Suppressor macrophage treated with lipopolysaccharide for 1 hour (primary cell): ENCODE measurements around the gene IL1RL2.

ENCODE experiments used
- DNase-seq, 3 donors: peaks; one replicate each; pipeline ENCODE4 v3.0.0-alpha.2; 2020 to 2022

Gene IL1RL2

DNA sequence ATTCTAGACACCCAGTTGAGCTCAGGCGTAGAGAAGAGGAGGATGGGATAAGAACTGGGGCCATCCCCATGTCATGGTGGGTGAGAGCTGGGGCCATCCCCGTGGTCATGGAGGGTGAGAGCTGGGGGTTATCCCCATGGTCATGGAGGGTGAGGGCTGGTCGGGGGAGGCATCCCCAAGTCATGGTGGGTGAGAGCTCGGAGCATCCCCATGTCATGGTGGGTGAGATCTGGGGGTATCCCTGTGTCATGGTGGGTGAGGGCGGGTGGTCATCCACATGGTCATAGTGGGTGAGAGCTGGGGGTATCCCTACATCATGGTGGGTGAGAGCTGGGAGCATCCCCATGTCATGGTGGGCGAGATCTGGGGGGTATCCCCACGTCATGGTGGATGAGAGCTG is 52.5 kb downstream of the IL1RL2 start:
- no peak for DNase-seq

DNA sequence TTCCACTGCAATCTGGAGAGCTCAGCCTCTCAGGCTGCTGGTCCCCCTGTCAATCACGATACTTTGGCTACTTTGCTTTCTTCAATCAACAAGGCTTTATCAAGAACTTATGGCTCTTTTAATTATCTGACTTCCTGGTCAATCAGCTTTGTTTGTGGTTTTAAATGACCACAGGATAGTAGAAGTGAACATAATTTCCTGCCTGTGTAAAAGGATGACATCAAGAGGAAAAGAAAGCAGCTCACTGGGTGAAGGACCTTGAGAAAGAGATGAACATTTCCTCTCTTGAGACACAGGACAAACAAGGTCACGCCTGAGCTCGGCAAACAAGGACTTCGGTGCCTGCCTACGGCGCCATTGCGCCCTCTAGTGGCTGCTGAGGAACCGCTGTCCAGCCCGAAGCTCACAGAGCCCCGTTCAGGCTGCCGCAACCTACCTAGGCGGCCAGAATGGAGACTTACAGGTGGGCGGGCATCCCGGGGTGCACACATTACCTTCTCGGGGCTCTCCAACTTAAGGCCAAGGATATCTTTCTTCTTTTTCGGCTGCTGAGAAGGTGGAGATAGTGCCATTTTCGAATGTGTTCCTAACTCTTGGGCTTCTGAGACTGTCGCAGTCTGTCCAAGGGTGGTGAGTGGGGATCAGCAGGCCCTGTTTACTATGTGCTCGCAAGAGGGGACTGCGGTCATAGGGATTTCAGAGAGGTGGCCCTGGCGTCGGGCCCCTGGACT is 54.0 kb downstream of the IL1RL2 start:
- peak; percentile 96 to 98 (median 98) for DNase-seq

DNA sequence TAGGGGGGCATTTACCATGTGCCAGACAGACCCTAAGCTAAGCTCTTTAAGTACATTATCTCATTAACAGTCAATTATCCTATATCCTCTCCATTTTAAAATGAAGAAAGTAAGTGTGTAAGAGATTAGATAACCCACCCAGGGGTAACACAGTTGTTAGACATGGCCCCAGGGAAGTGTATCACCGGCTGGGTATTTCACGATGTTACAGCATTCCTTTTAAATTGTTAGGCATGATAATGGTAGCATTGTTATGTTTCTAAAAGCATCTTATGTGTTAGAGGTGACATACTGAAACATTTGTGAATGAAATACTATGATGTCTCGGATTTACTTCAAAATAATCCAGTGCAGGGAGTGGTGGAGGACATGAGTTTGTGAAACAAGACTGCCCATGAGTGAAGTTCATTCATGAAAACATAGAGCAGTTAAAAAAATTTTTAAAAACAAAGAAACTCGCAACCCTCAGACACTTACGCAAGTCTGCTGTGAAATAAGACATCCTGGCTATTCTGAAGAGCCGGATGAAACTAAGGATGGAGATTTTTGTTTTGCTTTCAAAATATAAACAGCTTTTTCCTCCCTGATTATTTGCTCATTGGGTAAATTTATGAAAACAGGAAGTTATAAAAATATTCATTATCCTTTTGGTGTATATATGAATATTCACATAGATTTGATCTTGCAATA is 54.9 kb downstream of the IL1RL2 start:
- DNase-seq, result peak in 2 of 3 donors; percentile 20 to 23

DNA sequence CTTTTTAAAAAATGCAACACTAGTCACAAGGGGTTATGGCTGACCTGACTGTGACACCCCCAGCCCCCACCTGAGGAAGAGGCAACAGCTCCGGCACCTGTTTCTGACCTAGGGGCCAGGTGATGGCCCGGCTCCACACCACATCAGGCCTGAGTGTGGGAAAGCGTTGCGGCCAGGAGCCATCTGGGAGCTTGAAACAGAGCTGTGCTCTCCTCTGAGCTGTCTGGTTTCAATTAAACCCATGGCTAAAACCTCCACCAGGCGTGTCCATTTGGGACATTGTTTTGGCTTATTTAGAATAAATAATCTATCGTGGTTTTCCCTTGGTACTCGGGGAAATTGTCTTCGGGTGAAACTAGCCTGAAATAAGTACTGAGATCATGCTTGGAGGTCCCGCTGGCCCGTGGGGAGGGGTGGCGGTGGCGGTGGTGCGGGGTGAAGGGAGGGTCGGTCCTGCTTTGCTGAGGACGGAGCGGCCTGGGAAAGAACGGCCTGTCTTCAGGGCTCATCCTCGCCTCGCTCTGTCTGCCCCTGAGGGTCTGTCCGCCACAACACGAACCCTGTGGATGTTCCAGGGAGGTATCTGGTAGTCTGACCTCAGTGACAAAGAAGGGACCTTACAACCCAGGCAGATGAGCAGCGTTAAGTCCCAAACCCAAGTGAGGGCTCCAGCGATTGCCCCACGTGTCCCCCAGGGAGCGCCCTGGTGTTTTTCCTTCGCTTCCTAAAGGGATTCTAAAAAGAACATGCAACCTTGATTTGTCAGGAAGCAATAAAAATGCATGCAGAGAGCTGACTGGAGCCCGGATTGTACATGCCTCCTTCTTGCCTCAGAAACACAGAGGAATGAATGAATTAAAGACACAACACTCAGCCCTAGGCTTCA is 58.7 kb downstream of the IL1RL2 start:
- no peak for DNase-seq

DNA sequence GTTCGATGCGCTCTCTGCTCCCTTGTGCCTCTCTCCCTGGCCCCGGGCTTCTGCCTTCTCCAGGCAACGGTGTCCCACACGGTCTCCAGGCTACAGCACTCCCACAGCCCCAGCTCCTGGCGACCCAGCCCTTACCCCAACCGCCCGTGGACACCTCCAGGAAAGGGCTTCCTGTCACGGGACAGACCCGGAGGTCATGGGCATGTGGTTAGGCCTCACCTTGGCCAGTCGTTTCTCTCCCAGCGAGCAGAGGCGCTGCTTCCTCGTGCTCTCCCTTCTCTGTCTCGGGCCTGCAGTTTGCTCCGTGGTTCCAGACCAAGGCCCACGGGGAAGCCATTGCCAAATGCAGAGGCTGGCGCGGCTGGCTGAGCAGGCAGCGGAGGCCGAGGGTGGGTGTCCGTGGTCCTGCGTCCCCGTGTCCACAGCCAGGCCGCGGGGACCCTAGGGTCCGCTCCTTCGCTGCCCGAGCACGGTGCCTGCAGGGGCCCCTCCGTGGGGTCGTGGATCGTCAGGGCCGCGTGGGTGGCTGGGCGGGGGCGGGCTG is 63.5 kb downstream of the IL1RL2 start:
- no peak for DNase-seq

DNA sequence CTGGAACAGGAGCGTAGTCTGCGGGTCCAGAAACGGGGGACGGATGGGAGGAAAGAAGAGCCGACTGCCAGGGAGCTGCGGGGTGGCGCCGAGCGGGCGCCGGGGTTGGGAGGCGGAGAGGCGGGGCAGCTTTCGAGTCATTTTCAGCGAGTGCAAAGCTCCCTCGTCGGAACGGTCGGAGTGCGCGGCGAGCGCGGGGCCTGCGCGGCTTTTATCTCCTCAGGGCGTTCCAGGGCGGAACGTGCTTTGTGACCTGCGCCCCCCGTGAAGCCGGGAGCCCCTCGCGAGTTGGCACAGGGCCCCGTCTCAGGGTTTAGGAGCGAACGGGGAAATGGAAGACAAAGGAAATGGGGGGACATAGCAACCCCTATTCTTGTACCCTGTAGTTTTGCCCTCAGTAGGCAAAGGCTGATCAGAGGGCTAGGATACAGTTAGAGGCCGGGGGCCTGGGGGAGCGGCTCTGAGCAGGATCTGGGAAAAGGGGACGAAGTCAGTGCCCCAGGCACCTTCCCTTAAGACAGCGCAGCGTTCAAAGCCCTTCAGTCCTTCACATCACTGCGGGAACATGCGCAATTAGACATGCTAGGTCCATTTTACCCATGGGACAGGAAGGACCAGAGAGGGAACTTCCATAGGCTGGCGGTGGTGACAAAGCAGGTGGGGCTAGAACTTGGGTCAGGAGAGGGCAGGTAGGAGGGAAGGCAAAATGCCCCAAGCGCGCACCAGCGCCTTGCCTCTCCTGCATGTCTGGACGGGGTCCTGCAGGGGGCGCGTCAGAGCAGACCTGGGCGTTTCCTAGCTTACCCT is 64.4 kb downstream of the IL1RL2 start:
- DNase-seq, result peak; percentile 61 to 85 (median 79)

DNA sequence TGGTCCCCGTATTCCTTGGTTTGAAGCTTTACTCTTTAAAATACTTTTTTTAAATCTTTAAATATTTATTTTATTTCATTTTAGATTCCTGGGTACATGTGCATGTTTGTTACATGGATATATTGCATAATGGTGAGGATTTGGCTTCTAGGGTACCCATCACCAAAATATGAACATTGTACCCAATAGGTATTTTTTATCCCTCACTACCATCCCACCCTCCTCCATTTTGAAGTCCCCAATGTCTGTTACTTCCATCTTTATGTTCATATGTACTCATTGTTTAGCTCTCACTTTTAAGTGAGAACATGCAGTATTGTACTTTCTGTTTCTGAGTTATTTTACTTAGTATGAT is 65.0 kb downstream of the IL1RL2 start:
- no peak for DNase-seq

DNA sequence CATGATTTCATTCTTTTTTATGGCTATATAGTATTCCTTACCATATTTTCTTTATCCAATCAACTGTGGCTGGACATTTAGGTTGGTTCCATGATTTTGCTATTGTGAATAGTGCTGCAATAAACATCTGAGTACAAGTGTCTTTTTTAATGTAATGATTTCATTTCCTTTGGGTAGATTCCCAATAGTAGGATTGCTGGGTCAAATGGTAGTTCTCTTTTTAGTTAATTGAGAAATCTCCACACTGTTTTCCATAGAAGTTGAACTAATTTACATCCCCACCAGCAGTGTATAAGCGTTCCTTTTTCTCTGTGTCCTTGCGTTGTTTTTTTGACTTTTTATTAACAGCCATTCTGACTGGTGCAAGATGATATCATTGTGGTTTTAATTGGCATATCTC is 65.4 kb downstream of the IL1RL2 start:
- DNase-seq, result peak; percentile 23 to 56 (median 44)

DNA sequence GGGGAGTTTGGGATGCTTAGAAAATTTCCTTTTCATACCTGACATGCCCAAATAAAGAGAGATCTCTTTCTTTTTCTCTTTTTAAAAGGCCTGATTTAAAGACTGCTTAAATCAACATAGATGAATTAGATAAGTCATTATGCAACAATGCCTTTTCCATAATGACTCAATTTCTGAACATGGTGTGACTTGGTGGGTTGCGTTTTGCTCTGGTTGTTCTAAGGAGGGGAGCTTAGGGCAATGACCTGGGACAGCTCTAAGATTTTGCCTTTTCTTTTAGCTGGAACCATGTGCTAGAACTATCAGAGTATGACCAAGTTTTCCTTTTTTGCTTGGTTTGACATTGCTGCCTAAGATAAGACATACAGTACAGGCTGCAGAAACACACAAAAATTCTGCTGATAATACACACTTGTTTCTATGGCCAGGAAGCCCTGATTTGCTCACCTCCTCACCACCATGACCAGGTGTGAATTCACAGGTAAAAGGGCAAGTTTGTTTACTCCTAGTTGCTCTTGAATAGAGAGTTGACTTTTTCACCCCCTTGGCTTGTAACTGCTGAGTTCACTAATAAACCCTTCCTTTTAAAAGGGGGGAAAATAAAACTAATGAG is 66.4 kb downstream of the IL1RL2 start:
- peak in 1 of 3 donors; percentile 25 for DNase-seq

DNA sequence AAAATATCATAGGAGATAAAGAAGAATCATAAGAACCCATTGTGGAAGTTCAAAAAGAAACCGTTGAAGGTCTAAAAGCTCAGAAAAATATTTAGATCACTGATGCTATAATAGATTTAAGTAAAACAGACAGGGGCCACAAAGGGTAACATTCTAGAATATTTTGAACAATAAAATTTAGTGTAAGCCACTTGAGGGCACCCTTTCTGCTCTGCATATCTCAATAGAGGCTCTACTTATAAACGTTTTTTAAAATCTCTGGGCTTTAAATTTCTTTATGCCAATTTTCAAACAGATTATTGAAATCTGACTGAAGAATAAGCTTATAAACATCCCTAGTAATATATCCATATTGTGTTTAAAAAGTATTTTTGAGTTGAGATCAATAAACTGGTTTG is 66.9 kb downstream of the IL1RL2 start:
- peak in 2 of 3 donors; percentile 37 to 39 for DNase-seq

DNA sequence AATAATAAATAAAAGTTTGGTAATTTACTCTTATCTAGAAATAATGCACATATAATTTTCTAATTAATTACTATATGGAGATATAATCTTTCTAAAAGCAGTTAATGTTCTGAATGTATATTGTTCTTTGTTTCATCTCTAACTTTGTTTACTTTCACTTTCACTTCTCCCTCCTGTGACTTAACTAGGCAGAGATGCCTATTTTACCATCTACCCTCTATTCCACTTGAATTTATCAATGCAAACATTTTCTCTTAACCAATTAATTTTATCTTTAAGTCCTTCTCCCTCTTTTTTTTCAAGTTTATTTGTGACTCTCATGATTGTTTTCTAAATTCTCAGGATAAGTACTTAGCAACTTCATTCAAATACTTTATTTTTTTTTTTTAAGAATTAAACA is 69.5 kb downstream of the IL1RL2 start:
- peak; percentile 18 to 65 (median 46) for DNase-seq

DNA sequence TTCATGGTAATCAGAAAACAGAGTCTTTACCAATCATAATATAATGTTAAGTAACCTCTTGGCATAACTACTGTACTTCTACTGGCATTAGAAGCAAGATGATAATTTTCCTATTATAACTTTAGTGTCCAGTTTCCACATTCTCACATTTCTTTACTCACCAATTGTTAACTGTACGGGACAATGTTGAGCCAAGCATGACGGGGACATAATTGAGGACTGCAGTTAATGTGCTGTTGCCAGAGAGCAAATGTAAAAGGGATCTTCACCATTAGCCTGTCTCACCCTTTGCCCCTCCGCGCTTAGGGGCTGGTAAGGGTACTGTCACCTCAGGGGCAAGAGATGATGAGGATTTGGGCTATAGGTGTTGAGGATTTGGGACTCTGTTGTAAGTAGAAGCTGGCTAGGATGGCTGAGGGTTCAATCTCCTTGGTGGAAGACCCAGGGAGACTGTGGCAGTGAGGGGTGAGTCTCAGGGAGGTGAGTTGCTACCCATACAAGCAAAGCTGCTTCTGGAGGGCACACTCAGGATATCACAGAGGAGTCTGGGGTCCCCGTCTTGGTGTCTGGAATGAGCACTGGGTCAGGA is 70.1 kb downstream of the IL1RL2 start:
- no peak for DNase-seq

DNA sequence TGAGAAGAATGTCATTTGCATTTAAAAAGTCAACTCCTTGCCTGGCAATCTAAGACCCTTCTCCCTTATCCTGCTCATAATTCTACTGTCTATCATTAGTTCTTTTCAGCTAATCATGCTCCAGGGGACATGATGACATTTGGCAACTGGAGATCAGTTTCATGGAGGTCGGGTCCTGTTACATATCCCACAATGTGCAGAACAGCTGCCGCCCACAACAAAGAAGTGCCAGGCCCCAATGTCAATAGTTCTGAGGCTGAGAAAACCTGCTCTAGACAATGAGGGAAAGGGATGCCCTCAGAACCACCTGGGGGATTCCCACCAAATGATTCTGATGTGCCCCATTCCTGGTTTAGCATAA is 71.2 kb downstream of the IL1RL2 start:
- no peak for DNase-seq

DNA sequence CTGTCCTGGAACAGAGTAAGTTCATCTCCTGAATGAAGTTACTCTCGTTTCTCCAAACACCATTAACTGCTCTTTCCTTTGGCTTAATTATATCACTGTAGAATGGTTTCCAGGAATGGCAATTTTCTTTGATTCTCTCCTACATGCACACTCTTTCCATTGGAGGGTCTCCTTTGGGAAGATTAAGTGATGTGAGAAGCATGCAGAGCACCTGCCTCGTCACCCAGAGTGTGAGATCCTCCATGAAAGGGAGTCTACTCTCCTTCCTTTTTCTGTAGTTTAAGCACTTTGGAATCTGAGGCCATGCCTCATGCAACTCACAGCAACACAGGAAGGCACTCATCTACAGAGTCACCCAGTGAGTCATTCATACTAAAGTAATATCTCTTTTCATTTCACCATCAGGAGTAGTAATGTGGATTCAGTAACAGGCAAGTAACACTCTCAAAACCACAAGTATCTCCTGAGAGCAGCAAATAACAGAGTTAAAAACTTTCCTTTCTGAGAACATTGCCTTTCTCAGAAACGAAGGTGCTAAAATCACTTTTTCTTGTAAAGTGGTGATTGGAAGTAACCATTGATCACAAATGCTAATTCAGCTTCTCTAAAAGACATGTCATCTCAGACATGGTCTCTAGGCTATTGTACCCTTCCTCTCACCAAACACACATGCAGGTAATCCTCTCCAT is 71.7 kb downstream of the IL1RL2 start:
- DNase-seq, result peak; percentile 67 to 90 (median 86)

DNA sequence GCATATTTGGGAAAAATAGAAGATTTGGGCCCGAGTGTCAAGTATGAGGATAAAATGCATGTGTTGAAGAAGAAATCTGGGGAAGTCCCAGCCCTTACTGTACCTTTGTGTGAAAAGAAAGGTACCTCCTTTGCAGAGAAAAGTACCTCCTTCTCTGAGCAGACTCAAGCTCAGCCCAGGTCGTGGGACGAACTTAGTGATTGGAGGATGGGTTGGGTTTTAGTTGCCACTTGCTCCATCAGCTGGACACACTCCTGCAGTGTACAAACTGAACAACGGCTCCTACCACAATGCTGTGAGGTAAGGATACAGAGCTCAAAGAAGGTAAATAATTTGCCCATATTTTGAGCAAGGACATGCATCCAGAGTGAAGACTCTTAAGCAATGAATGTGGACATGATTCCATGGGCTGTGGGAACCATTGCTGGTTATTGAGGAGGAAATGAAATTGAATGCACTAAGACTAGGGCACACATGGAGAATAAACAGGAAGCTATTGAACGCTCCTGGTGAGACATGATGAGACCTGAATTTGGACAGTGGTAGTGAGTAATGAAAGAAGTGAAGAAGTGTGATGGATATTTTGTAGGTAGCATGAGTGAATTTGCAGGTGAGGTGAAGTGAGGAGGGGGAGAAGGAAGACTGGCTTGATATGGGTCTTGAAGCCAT is 74.8 kb downstream of the IL1RL2 start:
- peak in 1 of 3 donors; percentile 22 for DNase-seq

DNA sequence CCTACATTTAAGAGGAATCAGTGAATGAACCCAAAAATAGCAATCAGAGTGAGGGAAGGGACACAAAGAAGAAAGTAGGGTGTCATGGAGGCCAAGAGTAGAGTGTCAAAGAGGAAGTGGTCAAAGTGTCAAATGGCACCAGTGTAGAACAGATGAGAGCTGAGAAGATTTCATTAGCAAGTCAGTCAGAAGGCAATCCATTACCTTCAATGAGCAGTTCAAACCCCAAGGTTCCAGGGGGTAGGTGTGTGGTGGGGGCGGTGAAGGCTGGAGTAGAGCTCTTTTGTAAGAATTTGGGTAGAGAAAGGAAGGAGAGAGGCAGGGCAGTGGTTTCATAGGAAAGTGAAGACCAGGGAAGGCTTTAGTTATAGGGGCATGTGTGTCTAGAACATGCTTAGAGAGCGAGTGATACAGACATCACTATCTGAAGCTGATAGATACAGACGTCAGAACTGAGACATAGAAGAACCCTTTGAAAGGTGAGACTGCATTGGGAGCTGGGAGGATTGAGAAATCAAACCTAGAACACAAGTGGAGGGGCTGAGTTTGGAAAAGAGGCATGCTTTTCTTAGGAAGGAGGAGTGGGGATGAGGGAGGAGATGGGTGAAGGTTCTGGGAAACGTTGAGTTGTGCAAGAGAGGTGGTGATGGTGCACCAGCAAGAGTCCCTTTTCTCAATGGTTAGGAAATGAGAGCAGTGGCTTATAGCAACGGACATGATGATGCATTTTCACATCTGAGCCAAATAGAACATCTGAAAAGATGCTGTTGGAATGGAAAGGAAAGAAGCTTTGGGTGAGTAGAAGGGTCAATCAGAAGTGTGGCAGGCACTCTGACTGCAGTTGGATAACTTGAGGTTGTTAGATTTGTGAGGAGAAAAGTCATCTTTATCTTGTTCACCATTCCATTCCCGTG is 75.7 kb downstream of the IL1RL2 start:
- no peak for DNase-seq

DNA sequence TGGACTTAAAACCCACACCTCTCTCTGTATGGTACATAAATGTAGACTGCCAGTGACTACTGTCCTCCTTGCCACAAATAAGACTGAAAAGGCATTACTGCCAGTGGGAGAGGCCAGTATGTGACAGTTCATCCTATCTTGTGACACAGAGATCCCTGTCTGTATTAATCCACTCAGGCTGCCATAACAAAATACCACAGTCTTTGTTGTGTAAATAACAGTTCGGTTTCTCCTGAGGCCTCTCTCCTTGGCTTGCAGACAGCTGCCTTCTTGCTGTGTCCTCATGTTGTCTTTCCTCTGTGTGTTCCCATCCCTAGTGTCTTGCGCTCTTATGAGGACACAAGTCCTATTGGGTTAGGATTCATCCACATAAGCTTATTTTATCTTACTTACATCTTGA is 78.1 kb downstream of the IL1RL2 start:
- no peak for DNase-seq

DNA sequence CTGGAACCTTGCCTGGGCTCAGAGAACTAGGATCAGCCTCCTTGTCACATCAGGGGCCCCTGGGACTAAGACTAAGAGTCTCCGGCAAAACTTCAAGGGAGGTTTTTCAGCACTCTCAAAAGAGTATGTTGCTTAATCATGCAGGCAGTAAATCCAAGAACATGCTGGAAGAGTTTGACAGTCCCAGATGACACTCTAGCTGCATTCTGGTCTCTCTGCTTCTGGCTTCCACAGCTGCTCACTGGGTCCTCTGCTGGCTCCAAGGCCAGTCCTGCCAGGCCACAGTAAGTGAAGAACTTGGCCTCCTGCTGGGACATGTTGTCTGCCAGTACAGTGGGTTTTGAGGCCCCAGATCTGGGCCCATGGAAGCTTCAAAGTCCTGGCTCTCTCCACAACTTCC is 79.4 kb downstream of the IL1RL2 start:
- DNase-seq, result no peak

DNA sequence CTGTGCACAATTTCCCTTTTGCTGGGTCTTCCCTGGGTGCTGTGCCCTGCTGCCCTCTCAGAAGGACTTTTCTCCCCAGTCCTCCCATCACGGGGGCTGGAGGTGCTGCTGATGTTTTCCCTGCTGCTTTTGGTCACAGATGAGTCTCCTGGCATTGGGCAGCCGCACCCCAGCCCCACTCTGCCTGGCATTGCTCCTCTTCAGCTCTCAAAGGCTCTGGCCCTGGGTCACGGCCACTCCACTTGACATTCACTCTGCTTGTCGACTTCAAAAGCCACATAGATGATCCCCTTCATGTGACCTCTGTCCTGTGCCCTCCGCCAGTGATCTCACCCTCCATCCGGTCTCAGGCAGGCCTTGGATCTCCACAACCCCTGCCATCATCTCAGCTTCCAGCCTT is 81.0 kb downstream of the IL1RL2 start:
- no peak for DNase-seq
